KMS-11 (cell line): ENCODE measurements around the gene SH2B2.

Source experiments
- H2AFZ ChIP-seq: fragments of 200-600 bp; sonication (generic); 2 replicates; pipeline ENCODE4 v1.6.1; 2016; ENCODE audit warnings: antibody characterized with exemption, mixed run types, low read depth
- H3K27ac ChIP-seq: fragments of 200-600 bp; sonication (generic); 2 replicates; pipeline ENCODE4 v1.6.1; 2016; ENCODE audit warnings: mild to moderate bottlenecking, mixed run types
- H3K27me3 ChIP-seq: fragments of 200-600 bp; sonication (generic); 2 replicates; pipeline ENCODE4 v1.6.1; 2017; ENCODE audit warnings: mild to moderate bottlenecking, low read depth, mixed run types, moderate library complexity; ENCODE audit not compliant: insufficient read depth
- H3K36me3 ChIP-seq: fragments of 200-600 bp; sonication (generic); 2 replicates; pipeline ENCODE4 v1.6.1; 2017; ENCODE audit warnings: mild to moderate bottlenecking, mixed run types; ENCODE audit not compliant: insufficient read depth
- H3K4me1 ChIP-seq: fragments of 200-600 bp; sonication (generic); 2 replicates; pipeline ENCODE4 v1.6.1; 2016; ENCODE audit warnings: mild to moderate bottlenecking, low read depth, mixed run types; ENCODE audit not compliant: poor library complexity, severe bottlenecking
- H3K4me2 ChIP-seq: fragments of 200-600 bp; sonication (generic); 2 replicates; pipeline ENCODE4 v1.7.0; 2016; ENCODE audit warnings: mild to moderate bottlenecking, mixed run types
- H3K4me3 ChIP-seq: fragments of 200-600 bp; sonication (generic); IDR thresholded peaks from 2 replicates; pipeline ENCODE4 v1.6.1; 2017; ENCODE audit warnings: low read depth, low read length, mixed read lengths; ENCODE audit not compliant: insufficient read depth
- H3K79me2 ChIP-seq: fragments of 200-600 bp; sonication (generic); 2 replicates; pipeline ENCODE4 v1.6.1; 2016; ENCODE audit warnings: low read depth, mixed run types; ENCODE audit not compliant: insufficient read depth
- H3K9ac ChIP-seq: fragments of 200-600 bp; sonication (generic); 2 replicates; pipeline ENCODE4 v1.6.1; 2016; ENCODE audit warnings: mild to moderate bottlenecking, mixed run types
- H4K20me1 ChIP-seq: fragments of 200-600 bp; sonication (generic); 2 replicates; pipeline ENCODE4 v1.6.1; 2016; ENCODE audit warnings: mild to moderate bottlenecking, mixed run types; ENCODE audit not compliant: insufficient read depth
- TF ChIP-seq, protein P1 (sequence below): fragments of 200-600 bp; sonication (generic); conservative IDR thresholded peaks from 2 replicates; pipeline ENCODE4 v1.6.1; 2017; ENCODE audit warnings: low read depth, mild to moderate bottlenecking, antibody characterized with exemption, low read length, moderate library complexity, mixed read lengths

Gene SH2B2

DNA sequence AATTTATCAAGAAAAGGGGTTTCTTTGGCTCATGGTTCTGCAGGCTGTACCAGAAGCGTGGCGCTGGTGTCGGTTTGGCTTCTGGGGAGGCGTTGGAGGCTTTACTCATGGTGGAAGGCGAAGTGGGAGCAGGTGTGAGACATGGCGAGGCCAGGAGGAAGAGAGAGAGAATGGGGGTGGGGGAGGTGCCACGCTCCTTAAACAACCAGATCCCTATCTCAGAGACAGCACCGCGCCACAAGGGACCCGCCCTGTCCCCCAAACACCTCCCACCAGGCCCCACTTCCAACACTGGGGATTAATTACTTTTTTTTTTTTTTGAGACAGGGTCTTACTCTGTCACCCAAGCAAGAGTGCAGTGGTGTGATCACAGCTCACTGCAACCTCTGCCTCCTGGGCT is 18.0 kb upstream of the SH2B2 start:
- Histone ChIP-seq H3K79me2 (no peaks in the 10 kb centered on the region), H3K4me2 (no peak overlapping the region), H3K27me3 (no peaks in the 10 kb centered on the region), H3K9ac (no peak overlapping the region), H3K27ac (no peak overlapping the region), H3K36me3 (no peaks in the 10 kb centered on the region), H3K4me3 (no peak overlapping the region), H2AFZ (no peak overlapping the region), H3K4me1 (peaks cover 8% of the 10 kb centered on the region), H4K20me1 (no peaks in the 10 kb centered on the region)
- TF ChIP-seq, protein P1, sequence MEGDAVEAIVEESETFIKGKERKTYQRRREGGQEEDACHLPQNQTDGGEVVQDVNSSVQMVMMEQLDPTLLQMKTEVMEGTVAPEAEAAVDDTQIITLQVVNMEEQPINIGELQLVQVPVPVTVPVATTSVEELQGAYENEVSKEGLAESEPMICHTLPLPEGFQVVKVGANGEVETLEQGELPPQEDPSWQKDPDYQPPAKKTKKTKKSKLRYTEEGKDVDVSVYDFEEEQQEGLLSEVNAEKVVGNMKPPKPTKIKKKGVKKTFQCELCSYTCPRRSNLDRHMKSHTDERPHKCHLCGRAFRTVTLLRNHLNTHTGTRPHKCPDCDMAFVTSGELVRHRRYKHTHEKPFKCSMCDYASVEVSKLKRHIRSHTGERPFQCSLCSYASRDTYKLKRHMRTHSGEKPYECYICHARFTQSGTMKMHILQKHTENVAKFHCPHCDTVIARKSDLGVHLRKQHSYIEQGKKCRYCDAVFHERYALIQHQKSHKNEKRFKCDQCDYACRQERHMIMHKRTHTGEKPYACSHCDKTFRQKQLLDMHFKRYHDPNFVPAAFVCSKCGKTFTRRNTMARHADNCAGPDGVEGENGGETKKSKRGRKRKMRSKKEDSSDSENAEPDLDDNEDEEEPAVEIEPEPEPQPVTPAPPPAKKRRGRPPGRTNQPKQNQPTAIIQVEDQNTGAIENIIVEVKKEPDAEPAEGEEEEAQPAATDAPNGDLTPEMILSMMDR: no peak

DNA sequence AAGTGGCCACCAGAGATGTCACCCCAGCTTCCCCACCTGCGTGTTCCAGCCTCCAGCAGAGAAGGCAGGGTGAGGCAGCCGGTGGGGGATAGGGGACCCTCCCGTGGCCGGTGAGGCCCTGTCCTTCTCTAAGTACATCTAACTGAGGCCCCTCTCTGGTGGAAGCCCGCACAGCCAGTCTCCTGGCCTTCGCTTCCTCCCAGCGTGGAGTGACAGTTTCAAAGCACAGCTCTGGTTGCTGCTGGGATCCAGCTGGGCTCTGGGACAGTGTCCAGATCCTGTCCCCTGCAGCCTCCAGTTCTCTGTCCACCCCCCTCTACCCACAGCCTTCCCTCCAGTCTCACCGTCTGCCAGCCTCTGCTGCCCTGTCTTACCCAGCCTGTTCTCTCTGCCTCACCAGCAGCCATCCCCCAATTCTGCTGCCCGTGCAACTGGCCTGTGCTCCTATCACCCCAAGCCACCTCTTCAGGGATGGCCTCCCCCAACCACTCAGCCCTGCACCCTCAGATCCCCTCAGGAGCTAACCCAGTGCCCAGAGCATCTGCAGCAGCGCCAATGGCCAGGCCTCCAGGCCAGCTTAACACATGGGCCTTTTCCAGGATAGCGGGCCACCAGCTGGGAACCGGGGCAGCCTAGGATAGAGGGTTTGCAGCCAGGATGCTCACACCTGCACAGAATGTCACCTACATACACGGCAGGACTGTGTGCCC is 16.3 kb upstream of the SH2B2 start:
- no peak overlapping the region for H3K9ac ChIP-seq
- H3K36me3 ChIP-seq: no peaks in the 10 kb centered on the region

DNA sequence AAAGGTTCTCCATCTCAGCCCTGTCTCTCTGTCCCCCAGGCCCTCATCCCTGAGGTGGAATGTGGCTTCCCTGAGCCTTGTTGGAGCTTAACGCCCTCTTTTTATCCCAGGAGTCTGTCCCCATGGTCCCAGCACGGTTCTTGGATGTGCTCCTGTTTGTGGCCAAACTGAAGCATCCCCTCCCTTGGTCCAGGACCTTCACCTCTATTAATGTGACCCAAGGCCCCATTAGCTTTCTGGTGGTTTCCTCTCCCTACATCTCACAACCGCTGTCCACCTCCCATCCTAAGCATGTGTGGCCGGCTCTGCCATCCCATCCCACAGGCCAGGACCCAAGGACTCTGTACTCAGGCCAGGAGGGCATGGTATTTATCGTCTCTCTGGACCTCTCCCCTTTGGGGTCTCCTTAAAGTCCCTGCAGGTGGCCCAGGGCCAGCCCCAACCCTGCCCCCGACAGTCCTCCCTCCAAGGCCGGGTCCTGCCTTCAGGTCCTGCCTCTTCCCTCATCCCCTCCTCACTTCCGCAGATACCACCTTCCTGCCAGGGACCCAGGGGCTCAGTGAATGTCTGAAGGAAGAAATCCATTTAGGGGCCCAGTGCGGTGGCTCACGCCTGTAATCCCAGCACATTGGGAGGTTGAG is 15.4 kb upstream of the SH2B2 start:
- H4K20me1 ChIP-seq: no peaks in the 10 kb centered on the region
- no peak overlapping the region for H3K27ac ChIP-seq
- H3K27me3 ChIP-seq: no peaks in the 10 kb centered on the region
- H3K36me3 ChIP-seq: no peaks in the 10 kb centered on the region
- TF ChIP-seq, protein P1: no peak
- no peak overlapping the region for H2AFZ ChIP-seq
- H3K4me2 ChIP-seq: no peak overlapping the region
- H3K79me2 ChIP-seq: no peaks in the 10 kb centered on the region
- H3K4me1 ChIP-seq: peaks cover 14% of the 10 kb centered on the region
- no peak overlapping the region for H3K4me3 ChIP-seq
- no peak overlapping the region for H3K9ac ChIP-seq

More for the DNA sequence above, 16.3 kb upstream of the SH2B2 start:
- TF ChIP-seq, protein P1: no peak
- H3K27me3 ChIP-seq: no peaks in the 10 kb centered on the region
- no peak overlapping the region for H2AFZ ChIP-seq
- no peak overlapping the region for H3K4me2 ChIP-seq
- H3K4me1 ChIP-seq: peaks cover 14% of the 10 kb centered on the region
- no peaks in the 10 kb centered on the region for H3K79me2 ChIP-seq
- no peaks in the 10 kb centered on the region for H4K20me1 ChIP-seq
- H3K4me3 ChIP-seq: no peak overlapping the region
- no peak overlapping the region for H3K27ac ChIP-seq

DNA sequence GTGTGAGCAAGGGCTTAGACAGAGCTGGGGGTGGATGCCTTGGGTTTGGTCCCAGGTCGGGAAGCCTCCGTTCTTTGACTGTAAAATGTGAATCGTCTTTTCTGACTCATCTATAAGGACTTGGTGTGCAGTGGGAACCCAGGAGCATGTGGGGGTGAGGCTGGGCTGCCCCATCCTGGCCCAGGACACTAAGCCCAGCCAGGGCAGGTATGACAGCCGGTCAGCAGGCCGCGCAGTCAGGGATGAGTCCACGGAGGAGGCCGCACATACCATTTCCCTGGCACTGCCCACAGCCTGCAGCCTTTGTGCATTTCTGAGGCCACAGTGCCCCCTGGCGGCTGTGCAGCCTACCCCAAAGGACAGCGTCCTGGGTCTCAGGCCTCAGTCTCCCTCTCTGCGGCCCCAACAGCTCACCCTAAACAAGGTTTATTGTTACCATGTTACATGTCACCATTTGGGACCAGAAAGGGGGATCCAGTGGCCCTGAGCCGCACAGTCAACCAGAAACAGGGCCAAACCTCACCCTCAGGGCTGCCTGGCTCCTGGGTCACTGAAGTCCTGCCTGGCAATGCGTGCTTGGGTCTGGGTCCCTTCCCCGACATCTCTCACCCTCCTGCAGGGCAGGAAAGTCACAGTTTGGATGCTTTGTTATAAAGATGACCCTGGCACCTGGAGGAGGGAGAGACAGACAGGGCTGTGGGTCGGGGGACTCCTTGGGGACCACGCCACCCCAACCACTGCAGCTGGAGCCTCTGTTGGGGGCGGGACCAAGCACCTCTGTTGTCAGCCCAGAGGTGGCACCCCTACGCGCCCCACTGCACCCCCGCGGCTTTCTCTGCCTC is 14.4 kb upstream of the SH2B2 start:
- Histone ChIP-seq H3K4me3 (no peak overlapping the region), H2AFZ (0 out of 2 replicates have a peak overlapping the region, but pooled peaks have one; percentile 9), H3K27me3 (no peaks in the 10 kb centered on the region), H3K79me2 (no peaks in the 10 kb centered on the region), H3K4me2 (no peak overlapping the region), H4K20me1 (no peaks in the 10 kb centered on the region), H3K27ac (no peak overlapping the region), H3K4me1 (peaks cover 14% of the 10 kb centered on the region), H3K36me3 (no peaks in the 10 kb centered on the region), H3K9ac (no peak overlapping the region)
- TF ChIP-seq, protein P1: peak; percentile 98
